Daoy (cell line): Measurements from ENCODE around the gene PRR20C. TPM values are rescaled to one million over a fixed set of nuclear protein-coding genes. Genes with fewer than 3 reads are reported as not detected.
"Not testable (repeated sequence)": the region's sequence is repeated elsewhere in the genome, so short reads cannot be mapped to it uniquely, and the experiment has no call there.

Experiments used
- DNase-seq: peaks from one replicate; pipeline ENCODE4 v3.0.0-alpha.2; 2015; ENCODE audit warnings: low read depth
- total RNA-seq: library from RNA; depleted of rRNA; stranded (reverse); fragments of >200 nt; shearing (Covaris generic); gene quantifications from 2 replicates; pipeline ENCODE4 v1.2.3, GENCODE V29; 2014; rRNA removed

The PRR20C gene
- total RNA-seq: not detected in 2 replicates

DNA sequence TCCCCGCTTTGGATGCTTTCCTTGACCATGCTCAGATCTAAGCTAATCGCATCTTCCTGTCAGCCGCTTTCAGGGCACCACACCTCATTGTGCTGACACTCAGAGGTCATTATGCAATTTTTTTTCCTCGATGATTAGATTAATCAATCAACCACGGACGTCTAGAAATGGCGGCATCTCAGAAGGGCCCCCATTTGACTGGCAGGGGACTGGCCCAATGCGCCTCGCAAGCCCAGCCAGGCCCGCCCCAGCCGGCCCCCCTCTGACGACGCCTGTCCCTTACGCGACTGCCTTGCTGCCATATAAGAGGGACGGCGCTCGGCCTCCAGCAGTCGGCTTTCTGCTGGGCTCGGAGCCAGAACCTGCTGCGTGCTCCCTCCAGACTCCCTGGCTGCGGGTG lies at the start of gene PRR20C:
Gene PRR20C, plus strand, starts transcription at position 301 of the 400 bp plus-strand sequence. CDS start 387 bp downstream, outside the sequence.
- not testable (repeated sequence) for DNase-seq

DNA sequence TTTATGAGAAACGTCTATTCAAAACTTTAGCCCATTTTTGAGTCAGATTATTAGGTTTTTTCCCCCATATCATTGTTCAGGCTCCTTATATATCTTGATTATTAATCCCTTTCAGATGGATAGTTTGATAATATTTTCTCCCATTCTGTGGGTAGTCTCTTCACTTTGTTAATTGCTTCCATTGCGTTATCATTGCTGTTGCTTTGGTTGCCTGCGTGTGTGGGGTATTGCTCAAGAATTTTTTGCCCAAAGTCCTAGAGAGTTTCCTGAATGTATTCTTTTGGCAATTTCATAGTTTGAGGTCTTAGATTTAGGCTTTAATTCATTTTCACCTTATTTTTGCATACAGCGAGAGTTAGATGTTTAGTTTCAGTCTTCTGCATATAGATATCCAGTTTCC lies 38.9 kb upstream of the PRR20C start:
- DNase-seq: no peak

- DNase-seq: no peak
Observed at GRCh38 chr13:57123681-57124080, 30.2 kb upstream of the PRR20C start.

DNA sequence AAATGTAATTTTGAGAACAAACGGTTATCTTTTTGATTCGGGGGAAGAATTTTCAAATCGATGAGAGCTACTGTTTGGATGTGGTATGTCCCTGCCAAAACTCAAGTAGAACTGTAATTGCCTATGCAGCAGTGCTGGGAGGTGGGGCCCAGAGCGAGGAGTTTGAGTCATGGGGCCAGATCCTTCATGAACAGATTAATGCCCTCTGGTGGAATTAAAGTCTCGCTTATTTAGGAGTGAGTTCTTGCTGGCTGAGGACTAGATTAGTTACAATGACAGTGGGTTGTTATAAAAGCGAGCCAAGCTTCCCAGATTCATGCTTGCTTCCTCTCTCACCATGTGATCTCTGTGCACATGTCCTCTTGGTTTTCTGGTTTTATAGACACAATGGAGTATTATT lies 25.0 kb upstream of the PRR20C start:
- DNase-seq: no peak

DNA sequence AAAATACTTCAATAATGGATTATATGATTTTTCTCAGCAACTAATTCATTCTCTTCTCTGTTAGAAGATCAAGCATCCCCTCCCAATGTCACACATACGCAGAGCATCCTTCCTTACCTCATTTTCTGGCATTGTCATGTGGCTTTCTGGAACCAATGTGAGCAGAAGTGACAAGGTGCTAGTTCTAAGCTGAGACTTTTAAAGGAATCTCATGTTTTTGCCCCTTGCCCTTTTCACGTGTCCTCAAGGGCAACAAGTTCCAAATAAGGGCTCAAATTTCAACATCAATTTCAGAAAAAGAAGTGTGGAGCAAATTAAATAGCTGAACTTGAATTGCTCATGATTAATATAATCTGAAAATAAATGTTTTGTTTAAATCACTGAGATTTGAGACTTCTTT lies 17.8 kb upstream of the PRR20C start:
- no peak for DNase-seq

DNA sequence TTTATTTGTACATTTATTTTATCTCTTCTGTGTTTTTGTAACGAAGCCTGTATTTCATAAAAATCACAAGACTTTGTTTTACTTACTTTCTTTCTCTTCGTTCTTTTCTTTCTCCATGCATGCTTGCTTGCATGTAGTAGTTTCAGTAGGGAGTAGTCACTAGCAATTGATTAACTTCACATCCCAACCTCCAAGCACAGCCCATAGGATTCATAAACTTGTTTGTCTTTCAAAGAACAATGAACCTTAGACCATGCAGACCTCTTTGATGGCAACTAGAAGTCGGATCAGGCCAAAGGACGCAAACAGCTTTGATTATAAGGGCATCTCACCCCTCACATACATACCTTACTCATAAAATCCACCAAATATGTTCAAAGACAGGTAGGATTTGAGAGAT lies 16.3 kb upstream of the PRR20C start:
- DNase-seq: no peak

DNA sequence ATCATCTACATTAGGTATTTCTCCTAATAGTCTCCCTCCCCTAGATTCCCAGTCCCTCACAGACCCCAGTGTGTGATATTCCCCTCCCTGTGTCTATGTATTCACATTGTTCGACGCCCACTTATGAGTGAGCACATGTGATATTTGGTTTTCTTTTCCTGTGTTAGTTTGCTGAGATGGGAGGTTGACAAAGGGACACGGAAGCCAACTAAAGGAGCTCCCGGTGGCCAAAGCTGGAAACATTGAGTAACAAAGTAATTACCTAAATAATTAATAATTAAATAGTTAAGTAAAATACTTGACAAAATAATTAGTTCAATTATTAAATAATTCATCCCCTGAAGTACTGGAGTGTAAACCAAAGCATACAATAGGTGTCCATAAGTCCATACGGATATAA lies 14.9 kb upstream of the PRR20C start:
- DNase-seq: no peak

DNA sequence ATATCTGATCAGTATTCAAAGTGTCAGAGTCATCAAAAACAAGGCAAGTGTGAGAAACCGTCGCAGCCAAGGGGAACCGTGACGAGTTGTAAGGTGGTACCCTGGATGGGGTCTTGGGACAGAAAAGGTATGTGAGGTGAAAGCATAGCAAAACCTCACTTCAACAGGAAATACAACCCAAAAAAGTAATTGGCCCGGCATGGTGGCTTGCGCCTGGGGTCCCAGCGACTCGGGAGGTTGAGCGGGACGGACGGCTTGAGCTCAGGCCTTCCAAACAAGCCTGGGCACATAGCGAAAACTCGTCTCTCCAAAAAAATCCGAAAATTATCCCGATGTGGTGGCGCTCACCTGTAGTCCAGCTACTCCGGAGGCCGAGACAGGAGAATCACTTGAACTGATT lies 14.1 kb upstream of the PRR20C start:
- not testable (repeated sequence) for DNase-seq

GRCh38 chr13:57140235-57140968 lies 13.5 kb upstream of the PRR20C start, which contains the start of gene PRR20A:
PRR20A (plus strand) TSS chr13:57140918; CDS start chr13:57141305, 387 bp downstream.
- not testable (repeated sequence) for DNase-seq

GRCh38 chr13:57147188-57147587 lies 6.7 kb upstream of the PRR20C start, which contains the start of gene PRR20B:
PRR20B (plus strand) TSS chr13:57147488; CDS start chr13:57147875, 387 bp downstream.
- not testable (repeated sequence) for DNase-seq

- not testable (repeated sequence) for DNase-seq
Observed at GRCh38 chr13:57148106-57148505, 5.8 kb upstream of the PRR20C start.

DNA sequence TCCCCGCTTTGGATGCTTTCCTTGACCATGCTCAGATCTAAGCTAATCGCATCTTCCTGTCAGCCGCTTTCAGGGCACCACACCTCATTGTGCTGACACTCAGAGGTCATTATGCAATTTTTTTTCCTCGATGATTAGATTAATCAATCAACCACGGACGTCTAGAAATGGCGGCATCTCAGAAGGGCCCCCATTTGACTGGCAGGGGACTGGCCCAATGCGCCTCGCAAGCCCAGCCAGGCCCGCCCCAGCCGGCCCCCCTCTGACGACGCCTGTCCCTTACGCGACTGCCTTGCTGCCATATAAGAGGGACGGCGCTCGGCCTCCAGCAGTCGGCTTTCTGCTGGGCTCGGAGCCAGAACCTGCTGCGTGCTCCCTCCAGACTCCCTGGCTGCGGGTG lies 6.5 kb downstream of the PRR20C start, which contains the start of gene PRR20D:
Gene PRR20D, plus strand, starts transcription at position 301 of the 400 bp plus-strand sequence. CDS start 387 bp downstream, outside the sequence.
- not testable (repeated sequence) for DNase-seq

GRCh38 chr13:57166897-57167296 lies 13.0 kb downstream of the PRR20C start, which contains the start of gene PRR20E:
PRR20E (plus strand) TSS chr13:57167197; CDS start chr13:57167584, 387 bp downstream.
- not testable (repeated sequence) for DNase-seq

- DNase-seq: no peak
Observed at GRCh38 chr13:57191667-57192066, 37.8 kb downstream of the PRR20C start.

Other genes with a start within 250 kb of the PRR20C start
- not detected in 2 replicates for gene PRR20A, start 13.1 kb upstream of the PRR20C start, total RNA-seq
- not detected in 2 replicates for gene PRR20B, start 6.6 kb upstream of the PRR20C start, total RNA-seq
- gene PRR20D, start 6.6 kb downstream of the PRR20C start, total RNA-seq: not detected in 2 replicates
- gene PRR20E, start 13.1 kb downstream of the PRR20C start, total RNA-seq: not detected in 2 replicates